NK-92 (cell line): ENCODE measurements around the gene NR2E3.
"Not testable (repeated sequence)": the region's sequence is repeated elsewhere in the genome, so short reads cannot be mapped to it uniquely, and the experiment has no call there.

Source experiments
- DNase-seq: peaks from one replicate; lab custom pipeline; 2025; ENCODE audit not compliant: unreplicated experiment; lab: John Stamatoyannopoulos, UW

Gene NR2E3

DNA sequence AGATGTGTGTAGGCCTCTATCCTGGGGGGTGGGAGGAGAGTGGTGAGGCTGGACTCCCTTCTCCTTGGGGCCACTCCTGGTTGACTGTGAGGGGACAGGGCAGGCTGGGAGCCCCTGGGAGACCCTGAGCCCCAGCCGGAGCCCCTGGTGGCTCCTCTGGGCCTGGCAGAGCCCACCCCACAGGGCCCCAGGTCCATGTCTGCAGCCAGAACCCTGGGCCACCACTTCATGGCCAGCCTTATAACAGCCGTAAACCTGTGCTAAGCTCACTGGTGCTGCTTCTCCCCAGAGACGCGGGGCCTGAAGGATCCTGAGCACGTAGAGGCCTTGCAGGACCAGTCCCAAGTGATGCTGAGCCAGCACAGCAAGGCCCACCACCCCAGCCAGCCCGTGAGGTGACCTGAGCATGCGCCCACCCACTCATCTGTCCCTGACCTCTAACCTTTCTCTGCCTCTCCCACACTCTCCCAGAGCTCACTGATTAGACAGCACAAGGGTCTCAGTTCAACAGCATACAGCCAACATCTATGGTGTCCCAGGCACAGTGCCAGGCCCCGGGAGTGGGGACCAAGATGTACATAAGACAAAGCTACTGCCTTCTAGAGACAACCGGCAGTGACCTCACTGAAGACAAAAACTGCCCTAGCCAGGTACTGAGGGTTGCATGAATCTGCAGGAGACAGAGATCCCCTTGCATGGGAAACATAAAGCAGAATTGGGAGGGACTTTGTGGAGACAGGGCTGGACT, 3.5 kb downstream of the NR2E3 start:
- no peak for DNase-seq

DNA sequence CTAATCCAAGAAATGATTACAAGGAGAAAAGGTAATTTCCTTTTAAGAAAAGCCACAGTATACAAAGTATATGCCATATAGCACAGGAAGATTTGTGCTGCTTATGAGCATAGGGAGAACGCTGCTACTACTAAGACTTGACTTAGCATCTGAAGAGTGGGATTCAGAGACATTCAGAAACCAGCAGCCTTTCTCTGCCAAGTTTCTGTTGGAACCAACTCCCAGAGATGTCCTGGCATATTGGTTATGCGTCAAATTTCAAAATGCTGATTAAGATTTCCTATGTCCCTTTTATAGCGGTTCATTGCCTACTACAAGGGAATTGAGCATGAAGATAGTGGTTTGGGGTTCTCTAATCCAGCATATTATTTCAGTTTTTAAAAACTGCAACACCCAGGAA, 4.9 kb downstream of the NR2E3 start:
- DNase-seq, result no peak

- DNase-seq, result no peak
Observed at GRCh38 chr15:71817351-71817750, 7.0 kb downstream of the NR2E3 start.

DNA sequence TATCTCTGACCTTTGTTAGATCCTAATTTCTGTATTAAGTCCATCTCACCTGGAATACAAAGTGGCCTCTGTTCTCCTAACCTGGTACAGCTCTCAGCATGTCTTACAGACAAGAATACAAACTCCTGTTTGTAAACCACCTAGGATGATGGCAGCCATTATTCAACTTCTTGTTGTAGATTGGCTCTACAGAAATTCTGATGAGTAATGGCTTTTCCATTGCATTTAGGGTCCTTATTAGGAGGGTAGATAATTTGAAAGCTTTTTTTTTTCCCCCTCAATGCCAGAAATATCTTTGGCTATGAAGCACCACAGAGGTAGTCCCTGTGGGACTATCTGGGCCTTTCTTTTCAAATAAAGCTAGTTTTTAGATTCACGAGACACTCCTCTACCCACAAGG, 9.8 kb downstream of the NR2E3 start:
- DNase-seq, result no peak

DNA sequence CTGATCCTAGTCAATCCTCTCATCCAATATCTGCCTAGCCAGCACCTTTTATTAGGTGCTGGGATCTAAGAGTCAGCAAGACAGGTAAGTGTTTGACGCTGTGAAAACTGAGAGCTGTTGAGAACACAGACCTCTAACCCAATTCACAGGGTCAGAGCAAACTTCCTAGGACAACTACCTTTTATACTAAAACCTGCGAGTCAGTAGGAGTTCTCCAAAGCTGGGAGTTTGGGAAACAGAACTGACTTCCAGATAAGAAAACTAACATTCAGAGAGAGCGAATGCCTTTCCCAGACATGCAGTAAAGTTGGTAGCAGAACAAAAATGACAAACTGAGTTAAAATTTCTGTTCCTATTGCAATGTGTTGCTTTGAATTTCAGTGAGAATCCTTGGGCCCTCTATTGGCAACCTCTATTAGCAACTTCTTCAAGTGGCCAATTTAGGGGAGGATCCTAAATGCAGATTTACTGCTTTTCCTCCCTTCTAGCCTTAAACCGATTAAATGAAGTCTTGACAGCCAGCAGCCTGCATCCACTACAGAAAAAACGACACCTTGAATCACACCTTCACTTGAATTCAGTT, 11.3 kb downstream of the NR2E3 start:
- no peak for DNase-seq

- DNase-seq, result no peak
Observed at GRCh38 chr15:71822890-71823630, 12.7 kb downstream of the NR2E3 start.

- no peak for DNase-seq
Observed at GRCh38 chr15:71823801-71824200, 13.4 kb downstream of the NR2E3 start.

DNA sequence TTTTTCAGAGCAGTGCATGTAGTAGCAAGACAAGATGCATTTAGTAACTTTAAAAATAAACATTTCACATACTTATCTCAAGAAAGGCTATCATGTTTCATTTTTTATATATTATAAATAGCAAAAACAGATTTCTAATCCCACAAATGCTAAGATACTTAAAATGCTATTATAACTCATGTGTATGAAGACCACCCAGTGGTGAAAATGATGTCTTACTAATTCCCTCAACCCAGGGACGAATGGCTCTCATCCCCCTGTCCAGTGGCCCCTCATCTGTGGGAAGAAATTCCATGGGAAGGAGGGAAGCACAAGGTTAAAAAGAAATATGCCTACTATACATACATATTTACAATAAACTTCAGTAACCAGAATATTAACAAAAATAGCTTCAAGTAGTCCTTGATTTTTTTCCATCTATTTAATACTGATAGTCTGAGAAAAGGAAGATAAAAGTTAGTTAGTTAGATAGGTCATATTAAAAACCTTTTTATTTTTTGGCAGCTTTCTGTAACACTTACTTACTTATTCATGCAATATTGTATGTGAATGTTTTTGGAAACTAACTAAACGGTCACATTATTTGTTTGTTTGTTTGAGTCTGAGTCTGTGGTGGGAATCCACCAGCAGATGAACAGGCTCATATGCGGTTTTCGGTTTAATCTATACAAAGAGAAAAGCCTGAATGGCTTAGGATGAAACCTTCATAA, 14.8 kb downstream of the NR2E3 start:
- no peak for DNase-seq

GRCh38 chr15:71826196-71826595, 15.8 kb downstream of the NR2E3 start:
- no peak for DNase-seq

DNA sequence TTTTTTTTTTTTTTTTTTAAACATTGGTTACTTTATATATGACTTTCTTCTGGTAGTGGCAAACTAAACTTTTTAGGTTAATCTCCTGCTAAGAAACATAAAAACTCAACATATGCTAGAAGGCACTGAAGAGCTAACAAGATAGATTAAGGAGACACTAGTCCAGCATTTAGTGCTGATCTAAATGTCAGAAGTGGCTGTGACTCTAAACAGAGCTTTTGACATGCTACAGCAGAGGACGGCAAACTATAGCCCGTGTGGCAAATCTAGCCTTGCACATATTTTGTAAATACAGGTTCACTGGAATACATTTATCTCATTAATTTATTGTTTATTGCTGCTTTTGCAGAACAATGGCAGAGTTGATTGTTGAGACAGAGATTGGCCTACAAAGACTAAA, 20.6 kb downstream of the NR2E3 start:
- no peak for DNase-seq

GRCh38 chr15:71841563-71841962, 31.2 kb downstream of the NR2E3 start:
- no peak for DNase-seq

GRCh38 chr15:71844916-71845315, 34.6 kb downstream of the NR2E3 start:
- DNase-seq, result no peak

DNA sequence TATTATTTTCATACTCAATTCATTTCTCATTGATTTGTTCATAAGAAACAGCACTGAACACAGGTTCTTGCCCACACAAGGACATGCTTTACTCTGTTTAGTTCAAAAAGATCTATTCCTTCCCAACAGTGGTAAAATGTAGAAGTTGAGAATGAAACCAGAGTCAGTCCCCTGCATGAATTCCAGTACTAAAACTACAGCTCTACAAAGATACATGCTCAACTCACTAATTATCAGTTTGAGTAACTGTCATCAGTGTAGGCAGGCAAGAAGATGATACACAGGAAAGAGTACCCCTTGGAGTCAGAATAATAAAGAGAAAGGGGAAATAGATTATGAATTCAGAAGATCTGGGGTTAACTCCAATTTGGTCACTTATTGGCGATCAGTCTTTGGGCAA, 43.2 kb downstream of the NR2E3 start:
- no peak for DNase-seq

DNA sequence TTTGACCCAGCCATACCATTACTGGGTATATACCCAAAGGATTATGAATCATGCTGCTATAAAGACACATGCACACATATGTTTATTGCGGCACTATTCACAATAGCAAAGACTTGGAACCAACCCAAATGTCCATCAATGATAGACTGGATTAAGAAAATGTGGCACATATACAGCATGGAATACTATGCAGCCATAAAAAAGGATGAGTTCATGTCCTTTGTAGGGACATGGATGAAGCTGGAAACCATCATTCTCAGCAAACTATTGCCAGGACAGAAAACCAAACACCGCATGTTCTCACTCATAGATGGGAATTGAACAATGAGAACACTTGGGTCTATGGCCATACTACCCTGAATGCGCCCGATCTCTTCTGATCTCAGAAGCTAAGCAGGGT, 47.9 kb downstream of the NR2E3 start:
- not testable (repeated sequence) for DNase-seq
